CD4-positive, alpha-beta T cell treated with Interleukin-15 for 1 hour (primary cell): ENCODE results near the gene DTWD1.
"Not testable (repeated sequence)": the region's sequence is repeated elsewhere in the genome, so short reads cannot be mapped to it uniquely, and the experiment has no call there.

ENCODE experiments used
- DNase-seq: peaks from one replicate; pipeline ENCODE4 v3.0.0-alpha.2; 2020

The DTWD1 gene

GRCh38 chr15:49649987-49650386, 29.1 kb downstream of the DTWD1 start:
- DNase-seq = no peak

GRCh38 chr15:49650676-49651075, 29.8 kb downstream of the DTWD1 start:
- DNase-seq = no peak

- no peak for DNase-seq
Observed at GRCh38 chr15:49652922-49653321, 32.1 kb downstream of the DTWD1 start.

GRCh38 chr15:49656734-49657133, 35.9 kb downstream of the DTWD1 start:
- DNase-seq = no peak

GRCh38 chr15:49664716-49665115, 43.9 kb downstream of the DTWD1 start:
- DNase-seq = no peak

GRCh38 chr15:49666486-49666885, 45.6 kb downstream of the DTWD1 start:
- not testable (repeated sequence) for DNase-seq

GRCh38 chr15:49669288-49669687, 48.4 kb downstream of the DTWD1 start:
- no peak for DNase-seq

- no peak for DNase-seq
Observed at GRCh38 chr15:49673861-49674260, 53.0 kb downstream of the DTWD1 start.

- no peak for DNase-seq
Observed at GRCh38 chr15:49674370-49674769, 53.5 kb downstream of the DTWD1 start.

- DNase-seq = no peak
Observed at GRCh38 chr15:49675041-49675440, 54.2 kb downstream of the DTWD1 start.

GRCh38 chr15:49678655-49679054, 57.8 kb downstream of the DTWD1 start:
- DNase-seq = no peak

GRCh38 chr15:49686599-49686998, 65.8 kb downstream of the DTWD1 start:
- no peak for DNase-seq

- no peak for DNase-seq
Observed at GRCh38 chr15:49688135-49688790, 67.4 kb downstream of the DTWD1 start.

- no peak for DNase-seq
Observed at GRCh38 chr15:49692514-49693090, 71.8 kb downstream of the DTWD1 start.

- DNase-seq = no peak
Observed at GRCh38 chr15:49693498-49693897, 72.7 kb downstream of the DTWD1 start.

- DNase-seq = no peak
Observed at GRCh38 chr15:49696433-49696832, 75.6 kb downstream of the DTWD1 start.

- no peak for DNase-seq
Observed at GRCh38 chr15:49697121-49697520, 76.3 kb downstream of the DTWD1 start.

- DNase-seq = not testable (repeated sequence)
Observed at GRCh38 chr15:49702982-49703381, 82.1 kb downstream of the DTWD1 start.
